COR-L47 (cell line): ENCODE results near the gene GPD1.

ENCODE experiments used
- DNase-seq: peaks from one replicate; lab custom pipeline; 2025; lab: John Stamatoyannopoulos, UW

GPD1 gene

GRCh38 chr12:50103767-50104321 is at the start of gene GPD1:
TSS of gene GPD1 (plus strand) at chr12:50104008. CDS start at chr12:50104051, 43 bp downstream.
- DNase-seq = peak; percentile 79

- DNase-seq = peak; percentile 31
These were observed 47.8 kb upstream of the GPD1 start for GRCh38 chr12:50055831-50056638.

GRCh38 chr12:50056639-50056976 is 47.2 kb upstream of the GPD1 start:
- DNase-seq = no peak

- peak; percentile 62 for DNase-seq
These were observed 46.6 kb upstream of the GPD1 start, which contains the start of gene ASIC1 for GRCh38 chr12:50057000-50057841. TSS of gene ASIC1 (plus strand) at chr12:50057596. CDS start at chr12:50058767, 1,171 bp downstream.

GRCh38 chr12:50057896-50058670 is 45.7 kb upstream of the GPD1 start:
- no peak for DNase-seq

GRCh38 chr12:50058743-50059312 is 45.0 kb upstream of the GPD1 start:
- no peak for DNase-seq

- no peak for DNase-seq
These were observed 44.2 kb upstream of the GPD1 start for GRCh38 chr12:50059440-50060119.

- no peak for DNase-seq
These were observed 43.7 kb upstream of the GPD1 start for GRCh38 chr12:50060120-50060468.

GRCh38 chr12:50061171-50061570 is 42.6 kb upstream of the GPD1 start:
- DNase-seq = no peak

GRCh38 chr12:50061946-50062686 is 41.7 kb upstream of the GPD1 start:
- DNase-seq = no peak

- no peak for DNase-seq
These were observed 40.9 kb upstream of the GPD1 start for GRCh38 chr12:50062728-50063460.

- DNase-seq = no peak
These were observed 38.0 kb upstream of the GPD1 start for GRCh38 chr12:50065726-50066310.

GRCh38 chr12:50066402-50066801 is 37.4 kb upstream of the GPD1 start:
- no peak for DNase-seq

GRCh38 chr12:50069069-50069468 is 34.7 kb upstream of the GPD1 start:
- DNase-seq = no peak

- no peak for DNase-seq
These were observed 34.3 kb upstream of the GPD1 start for GRCh38 chr12:50069539-50069938.

GRCh38 chr12:50070314-50071060 is 33.3 kb upstream of the GPD1 start:
- DNase-seq = peak; percentile 71

GRCh38 chr12:50072198-50072907 is 31.5 kb upstream of the GPD1 start:
- DNase-seq = no peak

- no peak for DNase-seq
These were observed 30.6 kb upstream of the GPD1 start for GRCh38 chr12:50073206-50073605.
